ENCODE measurements around the gene MTERF1. TPM values are rescaled to one million over a fixed set of nuclear protein-coding genes. Genes with fewer than 3 reads are reported as not detected.

The MTERF1 gene
- total RNA-seq, 1 experiment from 2014 or later = 10.0 TPM

- BruUV-seq (replicated peaks) = no TSS peak
- H2AFZ ChIP-seq (ENCODE audit: low read length) = no peak overlapping the region
- H3K27ac ChIP-seq (ENCODE audit: low read length) = no peak overlapping the region
- H3K4me3 ChIP-seq (ENCODE audit: low read length) = no peak overlapping the region
- intact Hi-C loops (cut with micrococcal nuclease) = loop anchor here (1.0 kb wide), 1 partner anchor 46 kb away; no protein-coding TSS in a partner anchor
- peaks cover 5% of the 10 kb centered on the region; the same call in 1 of the 2 replicates for H3K36me3 ChIP-seq (ENCODE audit: low read depth, low read length)
- DNase-seq (peak; percentile 24), ATAC-seq (no peak)
- H3F3A ChIP-seq (ENCODE audit: low read length, unreplicated experiment) = no peaks in the 10 kb centered on the region
- no peaks in the 10 kb centered on the region for H3K27me3 ChIP-seq (ENCODE audit: low read length)
- no peaks in the 10 kb centered on the region for H4K20me1 ChIP-seq (ENCODE audit: low read length)
- CTCF ChIA-PET = no interaction called here
- H3K4me1 ChIP-seq (ENCODE audit: insufficient read depth, low read length) = peaks cover 7% of the 10 kb centered on the region; the same call in 1 of the 2 replicates
- no peak for TF ChIP-seq EZH2phosphoT487 (IDR thresholded peaks at IDR 0.05; ENCODE audit: borderline replicate concordance, low read length)
- peak; percentile 55 for TF ChIP-seq CTCF (conservative IDR thresholded peaks at IDR 0.05; ENCODE audit: low read depth, low read length)
- TF ChIP-seq EZH2 (IDR thresholded peaks at IDR 0.05; ENCODE audit: low read length, unreplicated experiment) = no peak
- H3K9me3 ChIP-seq (ENCODE audit: low read length) = no peaks in the 10 kb centered on the region
- POLR2A ChIA-PET (ENCODE audit: unreplicated experiment) = interaction anchor here (0.5 kb wide), 1 partner anchor 1665 kb away, joined by 7 read pairs; the partner anchor contains the start of gene STEAP2
- H3K79me2 ChIP-seq (ENCODE audit: low read length) = peaks cover 42% of the 10 kb centered on the region
- no peaks in the 10 kb centered on the region for H3K9me2 ChIP-seq (replicated peaks; ENCODE audit: low read length)
- H3K4me2 ChIP-seq (ENCODE audit: low read length) = no peak overlapping the region
- H3K9ac ChIP-seq (ENCODE audit: low read length) = no peak overlapping the region
Observed at GRCh38 chr7:91876391-91877133, 3.9 kb downstream of the MTERF1 start.

GRCh38 chr7:91875851-91876250, 4.7 kb downstream of the MTERF1 start:
- Histone ChIP-seq H3K9me3 (ENCODE audit: low read length) (no peaks in the 10 kb centered on the region), H3F3A (ENCODE audit: low read length, unreplicated experiment) (no peaks in the 10 kb centered on the region), H3K4me3 (ENCODE audit: low read length) (no peak overlapping the region), H3K4me1 (ENCODE audit: insufficient read depth, low read length) (peaks cover 7% of the 10 kb centered on the region; the same call in 1 of the 2 replicates), H3K36me3 (ENCODE audit: low read depth, low read length) (peaks cover 5% of the 10 kb centered on the region; the same call in 1 of the 2 replicates), H3K9me2 (replicated peaks; ENCODE audit: low read length) (no peaks in the 10 kb centered on the region), H3K79me2 (ENCODE audit: low read length) (peaks cover 42% of the 10 kb centered on the region), H4K20me1 (ENCODE audit: low read length) (no peaks in the 10 kb centered on the region), H3K27me3 (ENCODE audit: low read length) (no peaks in the 10 kb centered on the region), H3K4me2 (ENCODE audit: low read length) (no peak overlapping the region), H2AFZ (ENCODE audit: low read length) (no peak overlapping the region), H3K9ac (ENCODE audit: low read length) (no peak overlapping the region), H3K27ac (ENCODE audit: low read length) (no peak overlapping the region)
- BruUV-seq (replicated peaks) = no TSS peak
- no peak for TF ChIP-seq EZH2phosphoT487 (IDR thresholded peaks at IDR 0.05; ENCODE audit: borderline replicate concordance, low read length)
- TF ChIP-seq EZH2 (IDR thresholded peaks at IDR 0.05; ENCODE audit: low read length, unreplicated experiment) = no peak
- no peak for TF ChIP-seq CTCF (conservative IDR thresholded peaks at IDR 0.05; ENCODE audit: low read depth, low read length)
- ATAC-seq (no peak), DNase-seq (no peak)
- ChIA-PET POLR2A (ENCODE audit: unreplicated experiment) (interaction anchor here (0.5 kb wide), 1 partner anchor 1664 kb away, joined by 7 read pairs; the partner anchor contains the start of gene STEAP2), CTCF (interaction anchor here (0.6 kb wide), 1 partner anchor 8 kb away, joined by 3 read pairs; no protein-coding TSS in a partner anchor)
- intact Hi-C loops (cut with micrococcal nuclease) = loop anchor here (1.0 kb wide), 1 partner anchor 46 kb away; no protein-coding TSS in a partner anchor

GRCh38 chr7:91872928-91873327, 7.6 kb downstream of the MTERF1 start:
- Histone ChIP-seq H3K9me3 (ENCODE audit: low read length) (no peaks in the 10 kb centered on the region), H4K20me1 (ENCODE audit: low read length) (no peaks in the 10 kb centered on the region), H3K36me3 (ENCODE audit: low read depth, low read length) (peaks cover 5% of the 10 kb centered on the region; the same call in 1 of the 2 replicates), H3K4me3 (ENCODE audit: low read length) (no peak overlapping the region), H3K79me2 (ENCODE audit: low read length) (peaks cover 16% of the 10 kb centered on the region), H2AFZ (ENCODE audit: low read length) (no peak overlapping the region), H3K4me2 (ENCODE audit: low read length) (no peak overlapping the region), H3F3A (ENCODE audit: low read length, unreplicated experiment) (no peaks in the 10 kb centered on the region), H3K9ac (ENCODE audit: low read length) (no peak overlapping the region), H3K9me2 (replicated peaks; ENCODE audit: low read length) (no peaks in the 10 kb centered on the region), H3K4me1 (ENCODE audit: insufficient read depth, low read length) (no peaks in the 10 kb centered on the region), H3K27me3 (ENCODE audit: low read length) (no peaks in the 10 kb centered on the region), H3K27ac (ENCODE audit: low read length) (no peak overlapping the region)
- intact Hi-C loops (cut with micrococcal nuclease) = no loop called here
- ATAC-seq (no peak), DNase-seq (no peak)
- ChIA-PET POLR2A (ENCODE audit: unreplicated experiment) (no interaction called here), CTCF (no interaction called here)
- no peak for TF ChIP-seq EZH2phosphoT487 (IDR thresholded peaks at IDR 0.05; ENCODE audit: borderline replicate concordance, low read length)
- no peak for TF ChIP-seq CTCF (conservative IDR thresholded peaks at IDR 0.05; ENCODE audit: low read depth, low read length)
- TF ChIP-seq EZH2 (IDR thresholded peaks at IDR 0.05; ENCODE audit: low read length, unreplicated experiment) = no peak
- no TSS peak for BruUV-seq (replicated peaks)

Data from PC-3 (cell line).